Panc1 (cell line): ENCODE results near the gene NBR1. TPM values are rescaled to one million over a fixed set of nuclear protein-coding genes. Genes with fewer than 3 reads are reported as not detected.

Experiments
- ATAC-seq: fragments of 200-7000 bp; cut with Tn5 transposase; 2 replicates; pipeline ENCODE4 v1.9.1; 2020; ENCODE audit warnings: mild to moderate bottlenecking, moderate library complexity
- BruUV-seq: library from RNA; stranded (reverse); fragments of 400-500 nt; replicated peaks from 2 replicates; lab custom pipeline; 2021; lab: Mats Ljungman, UMichigan
- CTCF ChIA-PET: fragments of 300-600 bp; sonication (Branson Sonifier 250); formaldehyde crosslinking; loops from one replicate; lab custom pipeline; 2022; ENCODE audit warnings: antibody characterized with exemption; lab: Charles Lee
- POLR2A ChIA-PET: fragments of 300-600 bp; sonication (Branson Sonifier 250); formaldehyde crosslinking; loops from one replicate; lab custom pipeline; 2022; ENCODE audit warnings: antibody characterized with exemption; lab: Charles Lee
- DNase-seq: peaks from one replicate; pipeline ENCODE4 v3.0.0-alpha.2; 2010; ENCODE audit warnings: low read depth, low spot score
- H3K27ac ChIP-seq: 2 replicates; pipeline ENCODE4 v1.5.1; 2011; ENCODE audit warnings: mild to moderate bottlenecking, low read length, inconsistent platforms
- H3K27me3 ChIP-seq: fragments of 200-500 bp; sonication (Bioruptor generic); 2 replicates; pipeline ENCODE4 v1.6.0; 2014; ENCODE audit warnings: low read length, inconsistent platforms; ENCODE audit not compliant: control insufficient read depth, insufficient read depth
- H3K36me3 ChIP-seq: fragments of 200-500 bp; sonication (Bioruptor generic); 2 replicates; pipeline ENCODE4 v1.5.1; 2014; ENCODE audit warnings: inconsistent platforms, mild to moderate bottlenecking, low read length, moderate library complexity; ENCODE audit not compliant: control insufficient read depth, insufficient read depth
- H3K4me1 ChIP-seq: 2 replicates; pipeline ENCODE4 v1.5.1; 2011; ENCODE audit warnings: inconsistent platforms, mild to moderate bottlenecking, low read length, moderate library complexity; ENCODE audit not compliant: control insufficient read depth, insufficient read depth
- H3K4me3 ChIP-seq, 2 experiments: 2 replicates each; pipeline ENCODE4 v1.5.1; 2011 to 2012; ENCODE audit warnings: low read depth in 2 of 2, low read length in 2 of 2, mild to moderate bottlenecking in 2 of 2, inconsistent platforms in 1 of 2, moderate library complexity in 1 of 2
- H3K9me3 ChIP-seq: fragments of 200-500 bp; sonication (Bioruptor generic); 2 replicates; pipeline ENCODE4 v1.5.1; 2014; ENCODE audit warnings: low read depth, mild to moderate bottlenecking, inconsistent platforms, low read length, moderate library complexity; ENCODE audit not compliant: control insufficient read depth, insufficient read depth
- POLR2AphosphoS5 ChIP-seq: IDR thresholded peaks from 2 replicates; pipeline ENCODE4 v1.6.1; 2012; ENCODE audit warnings: mild to moderate bottlenecking, low read depth, low read length, moderate library complexity
- SIN3A ChIP-seq: IDR thresholded peaks from 2 replicates; pipeline ENCODE4 v1.6.1; 2012; ENCODE audit warnings: low read depth, mild to moderate bottlenecking, low read length, moderate library complexity, borderline replicate concordance; ENCODE audit not compliant: insufficient read depth
- TCF7L2 ChIP-seq: IDR thresholded peaks from 2 replicates; pipeline ENCODE4 v1.6.1; 2011; ENCODE audit warnings: mild to moderate bottlenecking, low read depth, low read length, inconsistent platforms
- in situ Hi-C: cut with HindIII; loops from 2 replicates; pipeline ENCODE4 v1.10.0; 2016; ENCODE audit warnings: low sequenced_read_pairs, low pct_unique_long_range_greater_than_20kb
- intact Hi-C: fragments of 100-400 bp; cut with micrococcal nuclease; formaldehyde crosslinking; loops from one replicate; pipeline ENCODE4 v1.10.0; 2022; ENCODE audit not compliant: unreplicated experiment
- total RNA-seq: library from RNA; stranded (reverse); gene quantifications from one replicate; pipeline ENCODE4 v1.2.1, GENCODE V29; 2021; ENCODE audit not compliant: unreplicated experiment
- TF ChIP-seq, protein P1 (sequence below): fragments of 450-650 bp; IDR thresholded peaks from 2 replicates; pipeline ENCODE4 v1.5.1; 2017; ENCODE audit warnings: mild to moderate bottlenecking
- TF ChIP-seq, protein P2 (sequence below), 2 experiments: IDR thresholded peaks; 2 replicates each; pipeline ENCODE4 v1.6.1; 2011 to 2012; ENCODE audit warnings: low read depth in 2 of 2, control low read depth in 1 of 2, low read length in 1 of 2, mild to moderate bottlenecking in 1 of 2, moderate library complexity in 1 of 2; ENCODE audit not compliant: insufficient read depth in 1 of 2

Gene NBR1
- total RNA-seq, 1 experiment from 2014 or later, result 36.6 TPM

- DNase-seq, result no peak
- POLR2A ChIA-PET, result no interaction called here
- in situ Hi-C loops, result no loop called here
Observed at GRCh38 chr17:43216762-43217613, 46.0 kb downstream of the NBR1 start.

DNA sequence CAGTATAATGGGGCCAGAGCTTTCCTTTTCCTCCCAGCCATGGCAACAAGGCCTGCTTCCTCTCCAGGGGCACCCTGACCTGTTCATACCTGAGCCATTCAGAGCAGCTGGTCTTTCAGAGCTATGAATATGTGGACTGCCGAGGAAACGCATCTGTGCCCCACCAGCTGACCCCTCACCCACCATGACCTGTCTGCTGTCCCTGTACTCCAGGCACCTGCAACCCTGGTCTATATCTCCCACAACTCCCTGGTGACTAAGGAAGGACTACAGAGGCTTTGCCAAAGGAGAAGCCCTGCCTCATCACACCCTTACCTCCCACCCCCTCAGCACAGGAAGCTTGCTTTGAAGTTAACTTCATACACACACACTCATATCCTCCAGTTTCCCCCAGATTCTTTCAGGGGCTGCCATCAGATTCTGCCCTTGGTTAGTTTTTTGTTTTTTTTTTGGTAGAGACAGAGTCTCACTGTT, 46.6 kb downstream of the NBR1 start:
- intact Hi-C loops (no loop called here), in situ Hi-C loops (no loop called here)
- BruUV-seq, result no TSS peak
- Histone ChIP-seq H3K4me1 (peaks cover under 1% of the 10 kb centered on the region; the same call in 1 of the 2 replicates), H3K4me3 (no peak overlapping the region), H3K36me3 (no peaks in the 10 kb centered on the region), H3K27me3 (no peaks in the 10 kb centered on the region), H3K27ac (no peak overlapping the region), H3K9me3 (no peaks in the 10 kb centered on the region)
- no peak for DNase-seq
- no peak for ATAC-seq
- POLR2A ChIA-PET, result no interaction called here
- TF ChIP-seq POLR2AphosphoS5, result no peak
- no peak for TF ChIP-seq TCF7L2
- TF ChIP-seq, protein P1, sequence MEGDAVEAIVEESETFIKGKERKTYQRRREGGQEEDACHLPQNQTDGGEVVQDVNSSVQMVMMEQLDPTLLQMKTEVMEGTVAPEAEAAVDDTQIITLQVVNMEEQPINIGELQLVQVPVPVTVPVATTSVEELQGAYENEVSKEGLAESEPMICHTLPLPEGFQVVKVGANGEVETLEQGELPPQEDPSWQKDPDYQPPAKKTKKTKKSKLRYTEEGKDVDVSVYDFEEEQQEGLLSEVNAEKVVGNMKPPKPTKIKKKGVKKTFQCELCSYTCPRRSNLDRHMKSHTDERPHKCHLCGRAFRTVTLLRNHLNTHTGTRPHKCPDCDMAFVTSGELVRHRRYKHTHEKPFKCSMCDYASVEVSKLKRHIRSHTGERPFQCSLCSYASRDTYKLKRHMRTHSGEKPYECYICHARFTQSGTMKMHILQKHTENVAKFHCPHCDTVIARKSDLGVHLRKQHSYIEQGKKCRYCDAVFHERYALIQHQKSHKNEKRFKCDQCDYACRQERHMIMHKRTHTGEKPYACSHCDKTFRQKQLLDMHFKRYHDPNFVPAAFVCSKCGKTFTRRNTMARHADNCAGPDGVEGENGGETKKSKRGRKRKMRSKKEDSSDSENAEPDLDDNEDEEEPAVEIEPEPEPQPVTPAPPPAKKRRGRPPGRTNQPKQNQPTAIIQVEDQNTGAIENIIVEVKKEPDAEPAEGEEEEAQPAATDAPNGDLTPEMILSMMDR, result no peak
- TF ChIP-seq, protein P2, sequence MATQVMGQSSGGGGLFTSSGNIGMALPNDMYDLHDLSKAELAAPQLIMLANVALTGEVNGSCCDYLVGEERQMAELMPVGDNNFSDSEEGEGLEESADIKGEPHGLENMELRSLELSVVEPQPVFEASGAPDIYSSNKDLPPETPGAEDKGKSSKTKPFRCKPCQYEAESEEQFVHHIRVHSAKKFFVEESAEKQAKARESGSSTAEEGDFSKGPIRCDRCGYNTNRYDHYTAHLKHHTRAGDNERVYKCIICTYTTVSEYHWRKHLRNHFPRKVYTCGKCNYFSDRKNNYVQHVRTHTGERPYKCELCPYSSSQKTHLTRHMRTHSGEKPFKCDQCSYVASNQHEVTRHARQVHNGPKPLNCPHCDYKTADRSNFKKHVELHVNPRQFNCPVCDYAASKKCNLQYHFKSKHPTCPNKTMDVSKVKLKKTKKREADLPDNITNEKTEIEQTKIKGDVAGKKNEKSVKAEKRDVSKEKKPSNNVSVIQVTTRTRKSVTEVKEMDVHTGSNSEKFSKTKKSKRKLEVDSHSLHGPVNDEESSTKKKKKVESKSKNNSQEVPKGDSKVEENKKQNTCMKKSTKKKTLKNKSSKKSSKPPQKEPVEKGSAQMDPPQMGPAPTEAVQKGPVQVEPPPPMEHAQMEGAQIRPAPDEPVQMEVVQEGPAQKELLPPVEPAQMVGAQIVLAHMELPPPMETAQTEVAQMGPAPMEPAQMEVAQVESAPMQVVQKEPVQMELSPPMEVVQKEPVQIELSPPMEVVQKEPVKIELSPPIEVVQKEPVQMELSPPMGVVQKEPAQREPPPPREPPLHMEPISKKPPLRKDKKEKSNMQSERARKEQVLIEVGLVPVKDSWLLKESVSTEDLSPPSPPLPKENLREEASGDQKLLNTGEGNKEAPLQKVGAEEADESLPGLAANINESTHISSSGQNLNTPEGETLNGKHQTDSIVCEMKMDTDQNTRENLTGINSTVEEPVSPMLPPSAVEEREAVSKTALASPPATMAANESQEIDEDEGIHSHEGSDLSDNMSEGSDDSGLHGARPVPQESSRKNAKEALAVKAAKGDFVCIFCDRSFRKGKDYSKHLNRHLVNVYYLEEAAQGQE (IDR thresholded peaks at IDR 0.05; ENCODE audit: insufficient read depth in 1 of 2, low read depth in 2 of 2, low read length in 1 of 2), result no peak
- no peak for TF ChIP-seq SIN3A
- CTCF ChIA-PET, result no interaction called here

More at GRCh38 chr17:43216762-43217613, 46.0 kb downstream of the NBR1 start:
- Histone ChIP-seq H3K27me3 (no peaks in the 10 kb centered on the region), H3K9me3 (no peaks in the 10 kb centered on the region), H3K4me3 (no peak overlapping the region), H3K27ac (no peak overlapping the region), H3K36me3 (no peaks in the 10 kb centered on the region), H3K4me1 (peaks cover 4% of the 10 kb centered on the region)
- CTCF ChIA-PET, result no interaction called here
- intact Hi-C loops, result no loop called here
- no peak for ATAC-seq
- TF ChIP-seq, protein P1, result no peak
- TF ChIP-seq POLR2AphosphoS5 (no peak), SIN3A (no peak), TCF7L2 (no peak)
- TF ChIP-seq, protein P2 (IDR thresholded peaks at IDR 0.05; ENCODE audit: insufficient read depth in 1 of 2, low read depth in 2 of 2, low read length in 1 of 2), result no peak
- no TSS peak for BruUV-seq
